ENCODE results near the gene FREM1.

Gene FREM1

DNA sequence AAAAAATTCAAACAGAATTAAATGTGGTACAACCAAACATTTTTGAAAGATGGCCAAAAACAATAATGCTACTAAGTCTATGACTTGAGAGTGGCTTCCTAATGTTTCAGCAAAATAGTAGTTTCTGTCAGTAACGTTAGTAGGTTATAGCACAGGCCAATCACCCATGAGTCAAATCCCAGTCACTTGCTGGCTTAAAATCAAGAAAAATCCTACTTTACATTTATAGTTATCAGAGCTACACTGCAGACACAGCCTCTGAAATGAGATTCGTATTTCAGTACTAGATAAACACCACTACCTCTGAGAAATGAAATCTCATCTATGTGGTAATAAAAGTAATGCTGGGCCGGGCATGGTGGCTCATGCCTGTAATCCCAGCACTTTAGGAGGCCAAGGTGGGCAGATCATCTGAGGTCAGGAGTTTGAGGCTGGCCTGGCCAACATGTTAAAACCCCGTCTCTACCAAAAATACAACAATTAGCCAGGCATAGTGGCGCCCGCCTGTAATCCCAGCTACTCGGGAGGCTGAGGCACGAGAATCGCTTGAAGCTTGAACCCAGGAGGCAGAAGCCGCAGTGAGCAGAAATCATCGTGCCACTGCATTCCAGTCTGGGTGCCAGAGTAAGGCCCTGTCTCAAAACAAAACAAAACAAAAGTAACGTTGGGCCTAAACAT lies 223.0 kb downstream of the FREM1 start:
- no peak for DNase-seq

- DNase-seq = no peak
Observed at GRCh38 chr9:14686168-14686567, 224.1 kb downstream of the FREM1 start.
